ENCODE measurements around the gene ATXN1. TPM values are rescaled to one million over a fixed set of nuclear protein-coding genes. Genes with fewer than 3 reads are reported as not detected.

The ATXN1 gene
- total and polyA plus RNA-seq, 2 experiments from 2014 or later: 4.8 to 9.1 TPM

DNA sequence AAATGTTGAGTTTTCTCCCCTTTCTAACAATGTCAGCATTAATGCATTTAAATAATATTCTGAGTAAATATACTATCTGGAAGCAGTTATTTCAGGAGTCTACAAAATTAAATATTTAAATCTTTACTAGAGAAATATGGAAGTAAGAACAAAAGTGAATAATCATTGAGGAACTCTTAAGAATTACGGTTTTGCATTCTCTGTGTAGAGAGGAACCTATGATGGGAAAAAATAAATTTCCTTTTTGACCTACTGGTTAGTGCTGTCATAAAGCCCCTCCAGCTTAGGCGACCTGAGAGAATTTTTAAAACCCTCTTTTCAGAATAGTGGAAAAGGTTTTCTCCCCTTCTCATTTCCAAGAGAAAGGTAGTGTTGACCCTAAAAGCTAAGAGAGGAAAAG is 64.8 kb downstream of the ATXN1 start:
- no peak overlapping the region for H3K4me2 ChIP-seq
- no peaks in the 10 kb centered on the region for H3K9me3 Mint-ChIP-seq
- peaks cover 26% of the 10 kb centered on the region for H3K4me1 Mint-ChIP-seq
- no peak overlapping the region for H3K4me3 Mint-ChIP-seq
- no peaks in the 10 kb centered on the region for H3K36me3 ChIP-seq (ENCODE audit: insufficient read depth)
- H3K36me3 Mint-ChIP-seq (ENCODE audit: low read depth): no peaks in the 10 kb centered on the region
- H3K27me3 Mint-ChIP-seq (ENCODE audit: insufficient read depth, low read depth, poor library complexity): no peaks in the 10 kb centered on the region
- no peak overlapping the region for H3K4me3 ChIP-seq
- H3K27me3 ChIP-seq (ENCODE audit: insufficient read depth): no peaks in the 10 kb centered on the region
- peaks cover 9% of the 10 kb centered on the region for H3K9me2 ChIP-seq (ENCODE audit: insufficient read depth)
- H3K27ac Mint-ChIP-seq: no peak overlapping the region
- no peaks in the 10 kb centered on the region for H3F3A ChIP-seq (replicated peaks; ENCODE audit: low read depth)
- no peak overlapping the region for H3K27ac ChIP-seq (ENCODE audit: low read depth)
- H3K79me2 ChIP-seq (replicated peaks; ENCODE audit: insufficient read depth): no peaks in the 10 kb centered on the region
- ATAC-seq (no peak), DNase-seq (ENCODE audit: low spot score) (no peak)
- H4K20me1 ChIP-seq (replicated peaks; ENCODE audit: insufficient read depth): no peaks in the 10 kb centered on the region
- TF ChIP-seq, protein P1, sequence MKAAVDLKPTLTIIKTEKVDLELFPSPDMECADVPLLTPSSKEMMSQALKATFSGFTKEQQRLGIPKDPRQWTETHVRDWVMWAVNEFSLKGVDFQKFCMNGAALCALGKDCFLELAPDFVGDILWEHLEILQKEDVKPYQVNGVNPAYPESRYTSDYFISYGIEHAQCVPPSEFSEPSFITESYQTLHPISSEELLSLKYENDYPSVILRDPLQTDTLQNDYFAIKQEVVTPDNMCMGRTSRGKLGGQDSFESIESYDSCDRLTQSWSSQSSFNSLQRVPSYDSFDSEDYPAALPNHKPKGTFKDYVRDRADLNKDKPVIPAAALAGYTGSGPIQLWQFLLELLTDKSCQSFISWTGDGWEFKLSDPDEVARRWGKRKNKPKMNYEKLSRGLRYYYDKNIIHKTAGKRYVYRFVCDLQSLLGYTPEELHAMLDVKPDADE (IDR thresholded peaks at IDR 0.05): no peak
- no peak for TF ChIP-seq NANOG (IDR thresholded peaks at IDR 0.05; ENCODE audit: borderline replicate concordance)
- no peak for TF ChIP-seq CREB1 (CRISPR knock-in tag; IDR thresholded peaks at IDR 0.05; ENCODE audit: low read depth)
- TF ChIP-seq STAT1 (IDR thresholded peaks at IDR 0.05; ENCODE audit: unreplicated experiment): no peak
- TF ChIP-seq JUNB (IDR thresholded peaks at IDR 0.05; ENCODE audit: unreplicated experiment): no peak
- no peak for TF ChIP-seq ZNF331 (CRISPR knock-in tag; IDR thresholded peaks at IDR 0.05; ENCODE audit: low read depth)
- TF ChIP-seq ZNF114 (CRISPR knock-in tag; IDR thresholded peaks at IDR 0.05): no peak
- TF ChIP-seq EZH2 (IDR thresholded peaks at IDR 0.05; ENCODE audit: low read depth, unreplicated experiment): no peak
- no peak for TF ChIP-seq REST (IDR thresholded peaks at IDR 0.05; ENCODE audit: unreplicated experiment)
- TF ChIP-seq EZH2phosphoT487 (IDR thresholded peaks at IDR 0.05; ENCODE audit: unreplicated experiment): no peak
- TF ChIP-seq POLR2AphosphoS5 (IDR thresholded peaks at IDR 0.05; ENCODE audit: low read depth): no peak
- no peak for TF ChIP-seq CTCF (conservative IDR thresholded peaks at IDR 0.05; ENCODE audit: low read depth in 2 of 2)
- TF ChIP-seq, protein P2, sequence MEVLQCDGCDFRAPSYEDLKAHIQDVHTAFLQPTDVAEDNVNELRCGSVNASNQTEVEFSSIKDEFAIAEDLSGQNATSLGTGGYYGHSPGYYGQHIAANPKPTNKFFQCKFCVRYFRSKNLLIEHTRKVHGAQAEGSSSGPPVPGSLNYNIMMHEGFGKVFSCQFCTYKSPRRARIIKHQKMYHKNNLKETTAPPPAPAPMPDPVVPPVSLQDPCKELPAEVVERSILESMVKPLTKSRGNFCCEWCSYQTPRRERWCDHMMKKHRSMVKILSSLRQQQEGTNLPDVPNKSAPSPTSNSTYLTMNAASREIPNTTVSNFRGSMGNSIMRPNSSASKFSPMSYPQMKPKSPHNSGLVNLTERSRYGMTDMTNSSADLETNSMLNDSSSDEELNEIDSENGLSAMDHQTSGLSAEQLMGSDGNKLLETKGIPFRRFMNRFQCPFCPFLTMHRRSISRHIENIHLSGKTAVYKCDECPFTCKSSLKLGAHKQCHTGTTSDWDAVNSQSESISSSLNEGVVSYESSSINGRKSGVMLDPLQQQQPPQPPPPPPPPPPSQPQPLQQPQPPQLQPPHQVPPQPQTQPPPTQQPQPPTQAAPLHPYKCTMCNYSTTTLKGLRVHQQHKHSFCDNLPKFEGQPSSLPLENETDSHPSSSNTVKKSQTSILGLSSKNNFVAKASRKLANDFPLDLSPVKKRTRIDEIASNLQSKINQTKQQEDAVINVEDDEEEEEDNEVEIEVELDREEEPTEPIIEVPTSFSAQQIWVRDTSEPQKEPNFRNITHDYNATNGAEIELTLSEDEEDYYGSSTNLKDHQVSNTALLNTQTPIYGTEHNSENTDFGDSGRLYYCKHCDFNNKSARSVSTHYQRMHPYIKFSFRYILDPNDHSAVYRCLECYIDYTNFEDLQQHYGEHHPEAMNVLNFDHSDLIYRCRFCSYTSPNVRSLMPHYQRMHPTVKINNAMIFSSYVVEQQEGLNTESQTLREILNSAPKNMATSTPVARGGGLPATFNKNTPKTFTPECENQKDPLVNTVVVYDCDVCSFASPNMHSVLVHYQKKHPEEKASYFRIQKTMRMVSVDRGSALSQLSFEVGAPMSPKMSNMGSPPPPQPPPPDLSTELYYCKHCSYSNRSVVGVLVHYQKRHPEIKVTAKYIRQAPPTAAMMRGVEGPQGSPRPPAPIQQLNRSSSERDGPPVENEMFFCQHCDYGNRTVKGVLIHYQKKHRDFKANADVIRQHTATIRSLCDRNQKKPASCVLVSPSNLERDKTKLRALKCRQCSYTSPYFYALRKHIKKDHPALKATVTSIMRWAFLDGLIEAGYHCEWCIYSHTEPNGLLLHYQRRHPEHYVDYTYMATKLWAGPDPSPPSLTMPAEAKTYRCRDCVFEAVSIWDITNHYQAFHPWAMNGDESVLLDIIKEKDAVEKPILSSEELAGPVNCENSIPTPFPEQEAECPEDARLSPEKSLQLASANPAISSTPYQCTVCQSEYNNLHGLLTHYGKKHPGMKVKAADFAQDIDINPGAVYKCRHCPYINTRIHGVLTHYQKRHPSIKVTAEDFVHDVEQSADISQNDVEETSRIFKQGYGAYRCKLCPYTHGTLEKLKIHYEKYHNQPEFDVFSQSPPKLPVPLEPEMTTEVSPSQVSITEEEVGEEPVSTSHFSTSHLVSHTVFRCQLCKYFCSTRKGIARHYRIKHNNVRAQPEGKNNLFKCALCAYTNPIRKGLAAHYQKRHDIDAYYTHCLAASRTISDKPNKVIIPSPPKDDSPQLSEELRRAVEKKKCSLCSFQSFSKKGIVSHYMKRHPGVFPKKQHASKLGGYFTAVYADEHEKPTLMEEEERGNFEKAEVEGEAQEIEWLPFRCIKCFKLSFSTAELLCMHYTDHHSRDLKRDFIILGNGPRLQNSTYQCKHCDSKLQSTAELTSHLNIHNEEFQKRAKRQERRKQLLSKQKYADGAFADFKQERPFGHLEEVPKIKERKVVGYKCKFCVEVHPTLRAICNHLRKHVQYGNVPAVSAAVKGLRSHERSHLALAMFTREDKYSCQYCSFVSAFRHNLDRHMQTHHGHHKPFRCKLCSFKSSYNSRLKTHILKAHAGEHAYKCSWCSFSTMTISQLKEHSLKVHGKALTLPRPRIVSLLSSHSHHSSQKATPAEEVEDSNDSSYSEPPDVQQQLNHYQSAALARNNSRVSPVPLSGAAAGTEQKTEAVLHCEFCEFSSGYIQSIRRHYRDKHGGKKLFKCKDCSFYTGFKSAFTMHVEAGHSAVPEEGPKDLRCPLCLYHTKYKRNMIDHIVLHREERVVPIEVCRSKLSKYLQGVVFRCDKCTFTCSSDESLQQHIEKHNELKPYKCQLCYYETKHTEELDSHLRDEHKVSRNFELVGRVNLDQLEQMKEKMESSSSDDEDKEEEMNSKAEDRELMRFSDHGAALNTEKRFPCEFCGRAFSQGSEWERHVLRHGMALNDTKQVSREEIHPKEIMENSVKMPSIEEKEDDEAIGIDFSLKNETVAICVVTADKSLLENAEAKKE (CRISPR knock-in tag; IDR thresholded peaks at IDR 0.05): no peak
- peaks cover 8% of the 10 kb centered on the region for H3K4me1 ChIP-seq (ENCODE audit: insufficient read depth)
- no peak overlapping the region for H2AFZ ChIP-seq

All from GM23338 (cell line).